HG03460 (cell line): ENCODE measurements around the gene MID1IP1.

ENCODE experiments used
- ATAC-seq: cut with Tn5 transposase; IDR thresholded peaks from one replicate; pipeline ENCODE4 v1.9.1; 2021; ENCODE audit not compliant: unreplicated experiment

MID1IP1 gene, protein sequence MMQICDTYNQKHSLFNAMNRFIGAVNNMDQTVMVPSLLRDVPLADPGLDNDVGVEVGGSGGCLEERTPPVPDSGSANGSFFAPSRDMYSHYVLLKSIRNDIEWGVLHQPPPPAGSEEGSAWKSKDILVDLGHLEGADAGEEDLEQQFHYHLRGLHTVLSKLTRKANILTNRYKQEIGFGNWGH

DNA sequence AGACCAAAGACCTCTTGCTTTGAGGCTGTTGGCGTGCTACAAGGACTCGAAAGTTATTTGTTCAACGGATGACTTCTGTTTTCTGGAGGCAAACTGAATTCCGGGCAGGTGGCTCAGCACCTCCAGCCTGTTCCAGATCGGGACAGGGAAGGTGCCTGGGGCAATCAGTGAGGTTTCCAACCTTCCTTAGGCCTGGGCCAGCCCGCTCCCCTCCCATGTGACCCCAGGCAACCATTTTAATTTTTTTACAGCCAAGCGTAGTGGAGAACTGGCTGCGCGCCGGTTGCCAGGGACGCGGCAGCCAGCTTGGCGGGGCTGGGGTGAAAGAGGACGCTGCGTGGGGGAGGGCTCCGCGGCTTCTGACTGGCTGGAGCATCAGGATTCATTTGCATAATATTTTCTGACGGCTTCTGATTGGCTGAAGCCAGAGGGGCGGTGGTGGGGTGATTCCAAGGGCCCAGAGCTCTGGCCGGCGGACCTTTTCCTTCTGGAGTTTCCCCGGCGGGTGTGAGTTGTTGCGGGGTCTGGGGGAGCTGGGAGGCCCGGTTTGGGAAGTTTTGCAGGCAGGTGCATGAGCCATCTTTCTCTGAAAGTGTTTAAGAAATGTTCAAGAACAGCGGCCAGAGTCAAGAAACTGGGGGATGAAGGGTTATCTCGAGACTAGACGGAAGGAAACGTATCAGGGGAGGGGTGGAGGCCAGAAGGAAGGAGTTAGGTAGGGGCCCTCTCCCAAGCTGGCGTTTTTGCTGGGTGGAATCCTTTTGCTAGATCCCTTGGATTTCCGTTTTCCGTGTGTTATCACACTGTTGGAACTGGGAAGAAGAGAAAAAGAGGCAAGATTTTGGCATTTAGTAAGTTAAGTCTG, at the start of gene MID1IP1:
MID1IP1 (plus strand) TSS at position 479 of the 865 bp plus-strand sequence. CDS start 3,488 bp downstream, outside the sequence.
- peak; percentile 40 for ATAC-seq

DNA sequence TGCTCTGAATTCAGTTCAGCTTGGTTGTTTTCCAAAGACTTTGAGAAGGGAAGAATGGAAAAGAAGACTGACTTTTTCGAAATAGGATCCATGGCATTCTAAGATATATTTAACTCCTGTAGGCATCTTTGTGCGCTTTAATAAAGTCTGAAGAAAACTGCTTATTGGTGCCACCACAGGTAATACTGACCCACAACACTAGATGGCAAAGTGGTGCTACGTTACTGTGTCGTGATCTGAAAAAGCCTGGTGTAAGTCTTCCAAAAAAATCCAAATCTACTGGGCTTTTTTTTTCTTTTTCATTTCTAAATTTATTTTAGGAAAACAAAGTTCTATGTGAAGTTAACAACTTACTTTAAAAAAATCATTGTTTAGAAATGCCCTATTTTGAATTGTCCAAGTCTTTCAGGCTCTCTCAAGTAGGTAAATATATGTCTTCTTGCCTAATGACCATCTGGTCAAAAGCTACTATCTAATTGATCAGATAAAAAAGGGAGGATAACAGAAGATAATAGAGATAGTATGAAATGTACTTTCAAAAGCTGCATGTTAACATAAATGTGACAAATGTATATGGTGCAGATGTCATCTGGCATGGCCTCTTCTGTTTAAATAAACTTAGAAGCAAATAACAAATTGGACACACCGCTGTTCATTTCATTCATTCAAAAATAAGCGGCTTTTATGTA, 47.0 kb upstream of the MID1IP1 start:
- ATAC-seq: no peak

DNA sequence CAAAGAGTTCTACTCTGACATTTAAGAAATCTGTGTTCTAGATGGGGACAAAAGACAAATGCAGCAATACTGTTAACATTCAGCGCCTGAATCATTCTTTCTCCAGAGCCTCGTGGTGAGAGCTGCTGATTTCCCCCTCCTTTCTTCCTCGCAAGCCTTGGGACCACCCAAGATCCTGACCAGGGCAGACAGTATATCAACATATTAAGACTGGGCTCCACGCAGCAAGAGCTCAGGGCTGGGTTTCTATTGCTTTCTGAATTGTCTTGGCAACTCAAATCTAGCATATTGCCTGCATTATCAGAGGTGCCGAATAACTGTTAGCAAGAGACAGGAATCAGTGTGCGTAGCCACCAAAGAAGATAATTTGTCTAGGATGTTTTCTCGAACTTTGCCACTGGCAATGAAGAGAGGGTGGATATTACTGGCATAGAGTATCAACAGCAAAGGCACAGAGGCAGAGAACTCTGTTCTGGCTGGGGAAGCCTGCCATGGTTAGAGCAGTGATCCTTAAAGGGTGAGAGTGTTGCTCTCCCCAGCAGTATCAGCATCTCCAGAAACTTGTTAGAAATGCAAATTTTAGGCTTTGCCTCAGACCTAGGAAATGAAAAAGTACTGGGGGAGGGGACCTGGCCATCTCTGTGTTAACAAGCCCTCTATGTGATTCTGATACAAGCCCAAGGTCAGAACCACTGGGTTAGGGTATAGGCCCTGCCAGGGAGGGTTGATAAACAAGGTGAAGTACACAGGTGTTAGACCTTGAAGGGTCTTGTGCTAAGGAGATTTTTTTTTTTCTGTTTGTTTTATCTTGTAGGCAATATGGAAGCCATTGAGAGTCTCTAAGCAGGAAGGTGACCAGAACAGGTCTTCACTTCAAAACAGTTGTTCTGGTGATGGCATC, 46.2 kb upstream of the MID1IP1 start:
- no peak for ATAC-seq

DNA sequence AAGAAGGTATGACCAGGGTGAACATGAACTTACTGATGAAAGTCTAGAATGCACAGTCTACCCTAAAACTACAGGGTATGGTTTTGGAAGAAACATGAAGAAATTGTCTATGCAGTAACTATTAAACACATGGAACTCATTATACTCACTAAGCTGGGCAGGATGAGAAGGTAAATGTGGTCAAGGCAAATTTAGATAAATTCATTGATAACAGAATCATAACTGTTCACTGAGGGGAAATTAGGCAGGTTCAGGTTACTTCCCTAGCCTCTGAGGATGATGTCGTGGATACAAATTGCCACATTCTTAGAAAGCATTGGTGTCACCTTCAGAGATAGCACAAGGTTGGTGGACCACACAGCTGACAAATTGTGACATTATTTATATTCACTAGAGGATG, 40.4 kb upstream of the MID1IP1 start:
- ATAC-seq: no peak

DNA sequence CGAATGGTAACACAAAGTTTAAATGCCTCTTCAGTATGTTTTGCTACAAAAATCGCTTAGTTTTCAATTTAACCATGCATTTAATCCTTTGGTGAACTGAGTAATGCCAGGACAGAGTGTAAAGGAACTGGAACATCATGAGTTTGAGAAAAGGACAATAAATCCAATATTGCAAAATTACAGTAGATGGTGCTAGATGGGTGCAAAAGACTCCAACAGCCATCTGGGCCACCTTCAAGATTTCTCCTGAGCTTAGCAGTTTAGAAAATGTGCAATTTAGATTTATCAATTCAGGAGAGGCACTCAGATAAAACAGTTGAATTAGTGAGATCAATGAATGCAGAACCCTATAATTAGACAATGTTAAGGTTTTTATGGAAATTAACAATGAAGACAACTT, 33.2 kb upstream of the MID1IP1 start:
- ATAC-seq: no peak

DNA sequence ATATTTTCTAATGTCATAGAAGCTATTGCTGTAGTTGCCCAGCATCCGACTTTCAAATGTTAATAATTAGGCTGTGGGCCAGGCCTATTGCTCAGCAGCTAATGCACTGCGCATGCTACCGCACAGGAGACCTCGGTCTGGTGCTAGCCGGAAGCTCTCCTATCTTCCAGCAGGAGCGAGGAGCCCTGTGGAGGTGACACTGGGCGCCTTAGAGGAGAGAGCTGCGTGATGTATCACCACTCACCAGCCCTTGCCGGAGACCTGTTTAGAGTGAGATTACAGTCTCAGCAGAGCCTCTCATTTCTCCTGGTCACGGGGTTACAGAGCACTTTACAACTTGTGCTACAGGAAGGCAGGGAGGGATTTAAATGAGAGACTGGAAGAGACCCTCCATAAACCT, 31.1 kb upstream of the MID1IP1 start:
- no peak for ATAC-seq

DNA sequence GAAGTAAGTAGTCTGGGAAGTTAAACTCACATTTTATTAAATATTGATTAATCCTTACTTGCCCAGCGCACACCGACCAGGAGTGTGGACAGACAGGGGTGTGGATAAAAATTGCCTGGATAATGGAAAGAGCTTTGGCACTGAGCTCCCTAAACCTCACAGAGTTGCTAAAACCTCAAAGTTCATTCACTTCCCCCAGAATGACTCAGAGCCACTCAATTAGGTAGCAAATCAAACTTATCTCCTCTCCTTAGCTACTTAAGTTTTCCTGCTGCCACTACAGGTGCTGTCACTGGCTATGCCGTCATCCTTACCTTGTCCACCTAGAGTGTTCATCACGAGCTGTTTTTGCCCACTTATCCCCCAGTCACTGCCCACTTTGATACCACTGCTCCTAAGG, 27.0 kb upstream of the MID1IP1 start:
- ATAC-seq: no peak

DNA sequence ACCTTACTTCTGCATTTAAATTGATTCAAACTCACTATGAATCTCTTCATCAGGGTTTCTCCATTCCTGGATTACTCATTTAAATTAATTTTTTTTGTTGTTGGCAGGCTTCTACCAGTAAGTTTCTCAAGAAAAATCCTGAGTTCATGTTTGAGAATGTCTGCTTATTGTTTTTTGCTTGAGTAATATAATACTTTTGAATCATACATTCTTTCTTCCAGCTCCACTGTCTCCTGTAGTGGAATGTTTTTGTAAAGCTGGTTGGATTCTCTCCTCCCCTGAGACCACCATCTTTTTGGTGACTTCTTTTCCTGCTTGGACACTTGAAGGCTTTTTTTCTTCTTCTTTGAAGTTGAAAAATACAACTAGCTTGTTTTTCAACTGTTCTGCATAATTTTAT, 4.3 kb upstream of the MID1IP1 start:
- ATAC-seq: no peak

DNA sequence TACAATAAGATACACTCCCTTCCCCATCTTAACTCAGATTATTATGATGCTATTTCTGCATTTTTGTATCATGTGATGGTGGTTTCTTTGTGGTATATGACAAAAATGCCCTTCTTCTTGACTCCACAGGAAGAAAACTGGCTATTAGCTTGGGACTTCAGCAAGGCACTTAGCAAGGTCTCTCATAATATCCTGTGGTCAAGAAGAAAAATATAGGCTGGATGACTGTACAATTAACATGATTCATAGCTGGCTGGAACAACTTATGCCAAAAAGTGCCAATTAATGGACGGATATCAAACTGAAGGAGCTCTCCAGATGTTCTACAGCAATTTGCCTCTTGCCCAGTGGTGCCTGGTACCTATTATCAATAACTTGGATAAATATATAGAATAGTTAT, 2.3 kb upstream of the MID1IP1 start:
- no peak for ATAC-seq

DNA sequence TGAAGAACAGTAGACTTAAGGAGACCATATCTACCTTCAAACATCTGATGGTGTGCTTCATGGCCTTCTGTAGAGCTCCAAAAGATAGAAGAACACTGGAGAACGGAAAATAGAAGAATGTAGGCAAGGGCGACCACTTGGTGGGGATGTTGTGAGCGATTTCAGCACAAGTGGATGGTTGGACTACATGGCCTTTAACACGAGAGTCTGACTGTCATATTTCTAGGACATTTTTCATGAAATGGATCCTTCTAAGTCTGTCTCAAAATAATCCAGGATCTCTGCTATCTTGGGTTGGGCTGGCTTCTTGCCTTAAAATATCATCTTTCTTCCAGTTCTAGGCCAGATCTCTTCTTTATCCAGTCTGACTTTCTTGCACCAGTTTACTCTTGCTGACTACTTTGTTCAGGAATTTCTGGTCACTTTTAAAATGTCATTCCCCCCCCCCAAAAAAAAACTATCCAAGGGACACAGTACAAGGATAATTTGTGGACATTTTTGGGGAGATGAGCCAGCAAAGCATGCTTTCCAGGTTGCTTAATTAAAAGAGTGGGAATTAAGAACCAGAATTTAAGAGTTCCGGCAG, 1.2 kb upstream of the MID1IP1 start:
- ATAC-seq: no peak

DNA sequence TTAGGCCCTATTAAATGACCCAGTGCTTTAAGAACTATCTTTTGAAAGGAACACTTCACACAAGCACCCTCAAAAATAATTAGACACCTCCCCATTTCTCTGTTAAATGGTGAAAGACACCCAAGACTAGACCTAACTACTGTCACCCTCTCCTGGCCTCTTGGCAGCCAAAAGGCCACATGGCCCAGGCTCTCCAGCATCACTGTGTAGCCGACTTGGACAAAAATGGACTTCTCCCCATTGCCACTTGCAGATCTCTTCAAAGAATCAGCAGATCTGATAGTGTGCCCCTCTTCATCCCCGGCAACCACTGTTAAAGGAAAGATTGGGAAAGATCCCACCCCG, 2.0 kb downstream of the MID1IP1 start:
- ATAC-seq: no peak

DNA sequence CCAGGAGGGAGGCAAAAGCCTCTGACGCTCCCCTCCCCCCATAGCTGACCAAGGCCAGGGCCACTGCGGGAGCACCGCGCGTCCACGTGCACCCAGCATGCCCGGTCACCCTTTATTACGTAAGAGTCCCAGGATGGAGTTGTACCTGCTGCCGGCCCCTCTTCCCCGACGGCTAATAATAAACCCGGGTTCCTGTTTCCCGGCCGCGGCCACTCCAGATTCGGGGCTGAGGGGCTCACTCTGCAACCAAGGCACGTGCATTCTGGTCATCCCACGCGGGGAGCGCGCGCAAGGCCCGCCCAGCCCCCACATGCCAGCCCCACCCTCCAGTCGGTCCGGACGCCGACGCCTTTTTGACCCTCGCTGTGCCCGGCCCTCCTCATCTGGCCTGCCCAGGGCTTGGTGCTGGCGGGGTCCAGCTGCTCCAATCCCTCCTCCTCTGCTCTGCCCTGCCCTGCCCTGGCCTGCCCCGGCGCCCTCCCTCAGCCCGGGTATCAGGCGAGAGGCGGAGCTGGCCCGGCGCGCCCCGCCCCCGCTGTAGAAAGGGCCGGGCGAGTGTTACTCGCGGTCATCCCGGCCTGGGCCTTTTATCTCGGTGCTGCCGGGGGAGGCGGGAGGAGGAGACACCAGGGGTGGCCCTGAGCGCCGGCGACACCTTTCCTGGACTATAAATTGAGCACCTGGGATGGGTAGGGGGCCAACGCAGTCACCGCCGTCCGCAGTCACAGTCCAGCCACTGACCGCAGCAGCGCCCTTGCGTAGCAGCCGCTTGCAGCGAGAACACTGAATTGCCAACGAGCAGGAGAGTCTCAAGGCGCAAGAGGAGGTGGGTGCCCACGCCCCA, 2.6 kb downstream of the MID1IP1 start:
- ATAC-seq: peak; percentile 43

DNA sequence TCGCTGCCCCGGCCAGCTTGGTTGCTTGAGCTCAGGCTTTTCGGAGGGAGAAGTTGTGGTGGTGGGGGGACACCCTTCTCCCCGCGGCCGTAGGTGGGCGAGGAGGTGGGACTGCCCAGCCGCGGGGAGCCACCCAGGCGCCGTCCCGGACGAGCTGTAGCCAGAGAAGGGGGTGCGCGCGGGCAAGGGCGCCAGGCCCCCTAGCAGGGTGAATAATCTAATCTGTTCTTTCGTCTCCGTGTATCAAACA, 3.1 kb downstream of the MID1IP1 start:
- no peak for ATAC-seq

DNA sequence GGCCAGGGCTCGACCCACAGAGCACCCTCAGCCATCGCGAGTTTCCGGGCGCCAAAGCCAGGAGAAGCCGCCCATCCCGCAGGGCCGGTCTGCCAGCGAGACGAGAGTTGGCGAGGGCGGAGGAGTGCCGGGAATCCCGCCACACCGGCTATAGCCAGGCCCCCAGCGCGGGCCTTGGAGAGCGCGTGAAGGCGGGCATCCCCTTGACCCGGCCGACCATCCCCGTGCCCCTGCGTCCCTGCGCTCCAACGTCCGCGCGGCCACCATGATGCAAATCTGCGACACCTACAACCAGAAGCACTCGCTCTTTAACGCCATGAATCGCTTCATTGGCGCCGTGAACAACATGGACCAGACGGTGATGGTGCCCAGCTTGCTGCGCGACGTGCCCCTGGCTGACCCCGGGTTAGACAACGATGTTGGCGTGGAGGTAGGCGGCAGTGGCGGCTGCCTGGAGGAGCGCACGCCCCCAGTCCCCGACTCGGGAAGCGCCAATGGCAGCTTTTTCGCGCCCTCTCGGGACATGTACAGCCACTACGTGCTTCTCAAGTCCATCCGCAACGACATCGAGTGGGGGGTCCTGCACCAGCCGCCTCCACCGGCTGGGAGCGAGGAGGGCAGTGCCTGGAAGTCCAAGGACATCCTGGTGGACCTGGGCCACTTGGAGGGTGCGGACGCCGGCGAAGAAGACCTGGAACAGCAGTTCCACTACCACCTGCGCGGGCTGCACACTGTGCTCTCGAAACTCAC, 3.6 kb downstream of the MID1IP1 start:
- ATAC-seq: no peak

DNA sequence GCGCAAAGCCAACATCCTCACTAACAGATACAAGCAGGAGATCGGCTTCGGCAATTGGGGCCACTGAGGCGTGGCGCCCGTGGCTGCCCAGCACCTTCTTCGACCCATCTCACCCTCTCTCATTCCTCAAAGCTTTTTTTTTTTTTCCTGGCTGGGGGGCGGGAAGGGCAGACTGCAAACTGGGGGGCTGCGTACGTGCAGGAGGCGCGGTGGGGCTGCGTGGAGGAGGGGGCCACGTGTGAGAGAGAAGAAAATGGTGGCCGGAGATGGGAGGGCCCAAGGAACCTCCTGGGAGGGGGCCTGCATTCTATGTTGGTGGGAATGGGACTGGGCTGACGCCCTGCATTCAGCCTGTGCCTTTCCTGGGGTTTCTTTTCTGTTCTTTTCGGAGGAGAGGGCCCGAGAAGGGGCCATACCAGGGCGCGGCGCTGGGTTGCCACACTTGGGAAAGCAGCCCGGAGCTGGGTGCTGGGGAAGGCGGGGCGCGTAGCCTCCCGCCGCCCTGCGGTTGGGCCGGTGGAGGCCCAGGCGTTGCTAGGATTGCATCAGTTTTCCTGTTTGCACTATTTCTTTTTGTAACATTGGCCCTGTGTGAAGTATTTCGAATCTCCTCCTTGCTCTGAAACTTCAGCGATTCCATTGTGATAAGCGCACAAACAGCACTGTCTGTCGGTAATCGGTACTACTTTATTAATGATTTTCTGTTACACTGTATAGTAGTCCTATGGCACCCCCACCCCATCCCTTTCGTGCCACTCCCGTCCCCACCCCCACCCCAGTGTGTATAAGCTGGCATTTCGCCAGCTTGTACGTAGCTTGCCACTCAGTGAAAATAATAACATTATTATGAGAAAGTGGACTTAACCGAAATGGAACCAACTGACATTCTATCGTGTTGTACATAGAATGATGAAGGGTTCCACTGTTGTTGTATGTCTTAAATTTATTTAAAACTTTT, 4.5 kb downstream of the MID1IP1 start:
- no peak for ATAC-seq

DNA sequence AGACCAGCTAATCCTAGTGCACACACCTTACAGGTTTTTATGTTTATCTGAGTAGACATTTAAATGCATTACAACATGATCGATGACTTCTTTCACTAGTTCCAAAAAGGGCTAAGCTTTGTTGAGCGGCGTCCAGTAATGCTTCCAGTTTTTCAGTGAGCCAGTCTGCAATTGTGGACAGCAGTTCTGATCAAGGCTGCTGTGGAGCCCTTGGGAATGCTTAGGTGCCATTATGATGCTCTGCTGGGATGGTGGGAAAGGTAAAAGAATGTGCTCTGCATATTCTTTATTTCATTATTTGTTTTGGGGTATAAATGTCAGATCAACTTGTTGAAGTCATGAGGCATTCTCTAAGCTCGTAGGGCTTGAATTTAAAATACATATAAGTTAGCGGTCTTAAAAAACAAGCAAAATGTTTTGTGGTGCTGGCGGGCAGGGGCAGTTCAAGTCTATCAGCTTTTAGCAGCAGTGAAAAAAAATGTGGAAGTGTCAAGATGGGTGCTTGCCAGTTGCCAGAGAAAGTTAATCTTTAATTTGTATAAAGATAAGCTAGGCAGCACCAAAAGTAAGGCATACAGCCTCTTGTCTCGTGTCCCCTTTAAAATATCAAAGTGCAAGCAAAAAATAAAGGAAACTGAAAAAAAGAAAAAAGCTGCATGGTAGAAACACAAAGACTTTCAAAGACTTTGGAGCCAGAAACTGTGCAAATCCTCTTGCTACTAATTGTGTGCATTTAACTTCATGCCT, 5.8 kb downstream of the MID1IP1 start:
- no peak for ATAC-seq

DNA sequence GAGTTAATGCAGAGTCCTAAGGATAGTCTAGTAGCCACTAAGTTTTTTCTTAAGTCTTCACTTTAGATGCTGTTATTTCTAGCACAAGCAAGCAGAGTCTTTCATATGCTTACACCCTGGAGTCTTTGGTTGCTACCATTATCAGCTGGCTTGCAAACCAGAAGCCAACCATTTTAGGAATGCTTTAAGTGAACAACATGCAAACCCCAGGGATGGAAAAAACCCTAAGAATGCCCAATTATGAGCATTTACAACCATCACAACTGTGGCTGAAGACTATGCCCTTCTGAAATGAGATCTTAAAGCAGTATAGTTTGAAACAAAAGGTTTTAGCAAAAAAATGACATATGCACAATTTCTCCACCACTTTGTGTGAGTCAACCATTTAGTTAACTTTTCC, 6.6 kb downstream of the MID1IP1 start:
- no peak for ATAC-seq
